Breast epithelium (tissue), 3 donors: ENCODE results near the gene F10.

Experiments
- POLR2AphosphoS5 ChIP-seq, 3 donors: sonication (generic); formaldehyde crosslinking; IDR thresholded peaks; one replicate each; pipeline ENCODE4 v1.6.1; 2017; ENCODE audit warnings: antibody characterized with exemption in 3 of 3
- TF ChIP-seq, protein P1 (sequence below), 3 donors: fragments of 450-650 bp; IDR thresholded peaks; one replicate each; pipeline ENCODE4 v1.5.1; 2016 to 2017; ENCODE audit warnings: antibody characterized with exemption in 3 of 3, mild to moderate bottlenecking in 3 of 3, moderate library complexity in 3 of 3

DNA sequence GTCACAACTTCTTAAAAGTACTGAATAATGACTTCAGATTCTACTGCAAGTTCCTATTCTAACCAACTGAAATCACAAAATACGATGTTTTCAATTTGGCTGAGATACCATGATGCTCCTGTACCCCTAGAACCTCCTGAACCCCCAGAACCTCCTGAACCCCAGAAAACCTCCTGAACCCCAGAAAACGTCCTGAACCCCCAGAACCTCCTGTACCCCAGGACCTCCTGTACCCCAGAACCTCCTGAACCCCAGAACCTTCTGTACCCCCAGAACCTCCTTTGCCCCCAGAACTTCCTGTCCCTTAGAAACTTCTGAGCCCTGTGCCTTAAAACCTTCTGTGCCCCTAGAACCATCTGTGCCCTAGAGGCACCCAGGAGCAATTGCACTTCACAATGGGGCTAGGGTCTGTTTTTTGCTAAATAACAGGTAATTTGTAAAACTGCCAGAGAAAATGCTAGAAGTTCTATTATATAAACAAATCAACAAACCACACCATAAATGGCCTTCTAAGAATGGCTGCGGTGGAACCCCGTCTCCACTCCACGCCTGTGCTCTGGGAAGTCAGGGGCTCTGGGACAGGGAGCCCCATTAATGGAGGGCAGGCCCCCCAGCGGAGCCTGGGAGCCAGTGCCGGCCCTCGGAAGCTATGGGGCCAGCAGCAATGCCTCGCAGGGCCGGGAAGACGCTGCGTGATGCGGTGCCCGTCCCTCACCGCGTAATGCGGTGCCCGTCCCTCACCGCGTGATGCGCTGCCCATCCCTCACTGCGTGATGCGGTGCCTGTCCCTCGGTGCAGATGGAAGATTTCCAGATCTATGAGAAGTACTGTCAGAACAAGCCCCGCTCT lies 38.3 kb upstream of the F10 start:
- TF ChIP-seq, protein P1, sequence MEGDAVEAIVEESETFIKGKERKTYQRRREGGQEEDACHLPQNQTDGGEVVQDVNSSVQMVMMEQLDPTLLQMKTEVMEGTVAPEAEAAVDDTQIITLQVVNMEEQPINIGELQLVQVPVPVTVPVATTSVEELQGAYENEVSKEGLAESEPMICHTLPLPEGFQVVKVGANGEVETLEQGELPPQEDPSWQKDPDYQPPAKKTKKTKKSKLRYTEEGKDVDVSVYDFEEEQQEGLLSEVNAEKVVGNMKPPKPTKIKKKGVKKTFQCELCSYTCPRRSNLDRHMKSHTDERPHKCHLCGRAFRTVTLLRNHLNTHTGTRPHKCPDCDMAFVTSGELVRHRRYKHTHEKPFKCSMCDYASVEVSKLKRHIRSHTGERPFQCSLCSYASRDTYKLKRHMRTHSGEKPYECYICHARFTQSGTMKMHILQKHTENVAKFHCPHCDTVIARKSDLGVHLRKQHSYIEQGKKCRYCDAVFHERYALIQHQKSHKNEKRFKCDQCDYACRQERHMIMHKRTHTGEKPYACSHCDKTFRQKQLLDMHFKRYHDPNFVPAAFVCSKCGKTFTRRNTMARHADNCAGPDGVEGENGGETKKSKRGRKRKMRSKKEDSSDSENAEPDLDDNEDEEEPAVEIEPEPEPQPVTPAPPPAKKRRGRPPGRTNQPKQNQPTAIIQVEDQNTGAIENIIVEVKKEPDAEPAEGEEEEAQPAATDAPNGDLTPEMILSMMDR (IDR thresholded peaks at IDR 0.05): no peak
- no peak for TF ChIP-seq POLR2AphosphoS5 (IDR thresholded peaks at IDR 0.05)
